Hypothalamus (tissue), 51 donors: ENCODE data around the gene NMUR2.

Experiments
- DNase-seq, 51 donors: peaks; one replicate each; lab custom pipeline; 2025; lab: John Stamatoyannopoulos, UW

The NMUR2 gene

GRCh38 chr5:152405145-152405544, at the start of gene NMUR2:
Gene NMUR2 (minus strand): TSS chr5:152405279. CDS start chr5:152405113, 166 bp downstream.
- no peak for DNase-seq

- no peak for DNase-seq
Observed at GRCh38 chr5:152443935-152444334, 38.9 kb upstream of the NMUR2 start.

- DNase-seq: peak in 3 of 51 donors; percentile 7 to 63 (median 8)
Observed at GRCh38 chr5:152439791-152440190, 34.7 kb upstream of the NMUR2 start.

GRCh38 chr5:152437866-152438265, 32.8 kb upstream of the NMUR2 start:
- DNase-seq: no peak

- DNase-seq: no peak
Observed at GRCh38 chr5:152427721-152428120, 22.6 kb upstream of the NMUR2 start.

- DNase-seq: no peak
Observed at GRCh38 chr5:152425083-152425482, 20.0 kb upstream of the NMUR2 start.

- no peak for DNase-seq
Observed at GRCh38 chr5:152424501-152424900, 19.4 kb upstream of the NMUR2 start.

GRCh38 chr5:152422081-152422480, 17.0 kb upstream of the NMUR2 start:
- no peak for DNase-seq

GRCh38 chr5:152412129-152412528, 7.0 kb upstream of the NMUR2 start:
- DNase-seq: no peak

- no peak for DNase-seq
Observed at GRCh38 chr5:152406082-152406481, 1.0 kb upstream of the NMUR2 start.

- no peak for DNase-seq
Observed at GRCh38 chr5:152404494-152404893, 585 bp downstream of the NMUR2 start.

- no peak for DNase-seq
Observed at GRCh38 chr5:152403046-152403445, 2.0 kb downstream of the NMUR2 start.

- DNase-seq: no peak
Observed at GRCh38 chr5:152400846-152401245, 4.2 kb downstream of the NMUR2 start.

GRCh38 chr5:152397581-152397980, 7.5 kb downstream of the NMUR2 start:
- no peak for DNase-seq

- no peak for DNase-seq
Observed at GRCh38 chr5:152393441-152393840, 11.6 kb downstream of the NMUR2 start.

GRCh38 chr5:152389208-152389849, 15.8 kb downstream of the NMUR2 start:
- no peak for DNase-seq

GRCh38 chr5:152388610-152389009, 16.5 kb downstream of the NMUR2 start:
- no peak for DNase-seq

GRCh38 chr5:152380415-152381123, 24.5 kb downstream of the NMUR2 start:
- DNase-seq: no peak

- no peak for DNase-seq
Observed at GRCh38 chr5:152379331-152379730, 25.7 kb downstream of the NMUR2 start.

- DNase-seq: peak in 1 of 51 donors; percentile 28
Observed at GRCh38 chr5:152378730-152379129, 26.3 kb downstream of the NMUR2 start.

- DNase-seq: peak in 9 of 51 donors; percentile 1 to 37 (median 6)
Observed at GRCh38 chr5:152376886-152377285, 28.2 kb downstream of the NMUR2 start.

GRCh38 chr5:152374711-152375275, 30.3 kb downstream of the NMUR2 start:
- peak in 3 of 51 donors; percentile 26 to 41 (median 33) for DNase-seq
